ENCODE measurements around the gene DNAH2.

The DNAH2 gene

GRCh38 chr17:7836596-7837407 is 119.3 kb downstream of the DNAH2 start (continued):
- TF ChIP-seq KLF10 (tag by site-specific recombination; IDR thresholded peaks at IDR 0.05), result peak; percentile 99
- no peak; the same call in 1 of the 2 replicates for TF ChIP-seq ZNF140 (tag by site-specific recombination; IDR thresholded peaks at IDR 0.05)
- no peak for TF ChIP-seq ZNF280C (tag by site-specific recombination; IDR thresholded peaks at IDR 0.05)
- TF ChIP-seq ZNF169 (tag by site-specific recombination; IDR thresholded peaks at IDR 0.05), result 0 out of 2 replicates have a peak, but pooled peaks have one; percentile 43
- TF ChIP-seq ZBTB44 (tag by site-specific recombination; IDR thresholded peaks at IDR 0.05), result peak; percentile 89
- TF ChIP-seq ZNF792 (tag by site-specific recombination; IDR thresholded peaks at IDR 0.05), result no peak; the same call in 1 of the 2 replicates
- TF ChIP-seq TCF7L2 (IDR thresholded peaks at IDR 0.05; ENCODE audit: borderline replicate concordance, low read depth, low read length), result no peak
- TF ChIP-seq ZBTB17 (tag by site-specific recombination; IDR thresholded peaks at IDR 0.05), result peak; percentile 94
- no peak for TF ChIP-seq ZNF274 (IDR thresholded peaks at IDR 0.05; ENCODE audit: low read length)
- no peak for TF ChIP-seq ZNF274 (tag by site-specific recombination; IDR thresholded peaks at IDR 0.05; ENCODE audit: borderline replicate concordance)
- no peak for TF ChIP-seq ZNF510 (tag by site-specific recombination; IDR thresholded peaks at IDR 0.05; ENCODE audit: insufficient replicate concordance)
- TF ChIP-seq ZNF280D (tag by site-specific recombination; IDR thresholded peaks at IDR 0.05), result 0 out of 2 replicates have a peak, but pooled peaks have one; percentile 91
- peak; percentile 98 for TF ChIP-seq ZNF692 (tag by site-specific recombination; IDR thresholded peaks at IDR 0.05)
- TF ChIP-seq AEBP2 (tag by site-specific recombination; IDR thresholded peaks at IDR 0.05; ENCODE audit: borderline replicate concordance), result no peak
- TF ChIP-seq REPIN1 (tag by site-specific recombination; IDR thresholded peaks at IDR 0.05; ENCODE audit: low read depth), result peak; percentile 61; the same call in 1 of the 2 replicates
- no peak for TF ChIP-seq ZNF266 (tag by site-specific recombination; IDR thresholded peaks at IDR 0.05; ENCODE audit: low read depth)
- 0 out of 2 replicates have a peak, but pooled peaks have one; percentile 35 for TF ChIP-seq ZNF701 (tag by site-specific recombination; IDR thresholded peaks at IDR 0.05)
- no peak for TF ChIP-seq ZNF677 (tag by site-specific recombination; IDR thresholded peaks at IDR 0.05)
- 0 out of 2 replicates have a peak, but pooled peaks have one; percentile 18 for TF ChIP-seq ZNF664 (tag by site-specific recombination; IDR thresholded peaks at IDR 0.05)
- no peak for TF ChIP-seq ZNF157 (tag by site-specific recombination; IDR thresholded peaks at IDR 0.05)
- TF ChIP-seq ZNF518A (tag by site-specific recombination; conservative IDR thresholded peaks at IDR 0.05; ENCODE audit: low read depth), result peak; percentile 52
- TF ChIP-seq ZNF175 (tag by site-specific recombination; IDR thresholded peaks at IDR 0.05), result no peak
- no peak for TF ChIP-seq ZNF530 (tag by site-specific recombination; IDR thresholded peaks at IDR 0.05; ENCODE audit: low read depth)

All from HEK293 (cell line).